ENCODE data around the gene AK8. TPM values are rescaled to one million over a fixed set of nuclear protein-coding genes. Genes with fewer than 3 reads are reported as not detected.

Gene AK8
- total RNA-seq, 1 experiment from 2014 or later, result not detected

- no peaks in the 10 kb centered on the region for H3K9me3 ChIP-seq (ENCODE audit: low read depth, low read length, poor library complexity, severe bottlenecking)
- H3K4me3 ChIP-seq (ENCODE audit: low read depth, low read length, poor library complexity, severe bottlenecking), result no peak overlapping the region
- CTCF ChIA-PET, result no interaction called here
- H3K27me3 ChIP-seq (replicated peaks; ENCODE audit: insufficient read depth, low read depth, low read length, poor library complexity), result peaks cover 20% of the 10 kb centered on the region
- H3K4me1 ChIP-seq (ENCODE audit: insufficient read depth, low read length, poor library complexity, severe bottlenecking), result no peaks in the 10 kb centered on the region
- intact Hi-C loops (cut with micrococcal nuclease; ENCODE audit: unreplicated experiment), result no loop called here
- no TSS peak for BruUV-seq (replicated peaks)
- H3K36me3 ChIP-seq (ENCODE audit: insufficient read depth, low read length, poor library complexity, severe bottlenecking), result no peaks in the 10 kb centered on the region
- DNase-seq (ENCODE audit: low spot score), result no peak
- no peak overlapping the region for H3K27ac ChIP-seq (ENCODE audit: low read depth, low read length, poor library complexity, severe bottlenecking)
- POLR2A ChIA-PET (ENCODE audit: low non-redundant PET), result no interaction called here
- no peak for TF ChIP-seq EZH2 (IDR thresholded peaks at IDR 0.05; ENCODE audit: borderline replicate concordance, low read depth, low read length, poor library complexity, severe bottlenecking)
- no peak for TF ChIP-seq CTCF (conservative IDR thresholded peaks at IDR 0.05; ENCODE audit: low read depth, low read length)
Measured at GRCh38 chr9:132757016-132757415, 121.1 kb downstream of the AK8 start.

- peaks cover 20% of the 10 kb centered on the region for H3K27me3 ChIP-seq (replicated peaks; ENCODE audit: insufficient read depth, low read depth, low read length, poor library complexity)
- CTCF ChIA-PET, result no interaction called here
- intact Hi-C loops (cut with micrococcal nuclease; ENCODE audit: unreplicated experiment), result no loop called here
- no peak overlapping the region for H3K27ac ChIP-seq (ENCODE audit: low read depth, low read length, poor library complexity, severe bottlenecking)
- DNase-seq (ENCODE audit: low spot score), result no peak
- no peaks in the 10 kb centered on the region for H3K4me1 ChIP-seq (ENCODE audit: insufficient read depth, low read length, poor library complexity, severe bottlenecking)
- no peak overlapping the region for H3K4me3 ChIP-seq (ENCODE audit: low read depth, low read length, poor library complexity, severe bottlenecking)
- H3K36me3 ChIP-seq (ENCODE audit: insufficient read depth, low read length, poor library complexity, severe bottlenecking), result no peaks in the 10 kb centered on the region
- POLR2A ChIA-PET (ENCODE audit: low non-redundant PET), result no interaction called here
- H3K9me3 ChIP-seq (ENCODE audit: low read depth, low read length, poor library complexity, severe bottlenecking), result no peaks in the 10 kb centered on the region
- TF ChIP-seq EZH2 (IDR thresholded peaks at IDR 0.05; ENCODE audit: borderline replicate concordance, low read depth, low read length, poor library complexity, severe bottlenecking), result no peak
- TF ChIP-seq CTCF (conservative IDR thresholded peaks at IDR 0.05; ENCODE audit: low read depth, low read length), result no peak
- BruUV-seq (replicated peaks), result no TSS peak
Measured at GRCh38 chr9:132756214-132756845, 121.8 kb downstream of the AK8 start.

- Histone ChIP-seq H3K9me3 (ENCODE audit: low read depth, low read length, poor library complexity, severe bottlenecking) (no peaks in the 10 kb centered on the region), H3K27ac (ENCODE audit: low read depth, low read length, poor library complexity, severe bottlenecking) (no peak overlapping the region), H3K36me3 (ENCODE audit: insufficient read depth, low read length, poor library complexity, severe bottlenecking) (no peaks in the 10 kb centered on the region), H3K4me3 (ENCODE audit: low read depth, low read length, poor library complexity, severe bottlenecking) (no peak overlapping the region), H3K4me1 (ENCODE audit: insufficient read depth, low read length, poor library complexity, severe bottlenecking) (no peaks in the 10 kb centered on the region), H3K27me3 (replicated peaks; ENCODE audit: insufficient read depth, low read depth, low read length, poor library complexity) (peaks cover 11% of the 10 kb centered on the region)
- ChIA-PET CTCF (no interaction called here), POLR2A (ENCODE audit: low non-redundant PET) (no interaction called here)
- BruUV-seq (replicated peaks), result no TSS peak
- intact Hi-C loops (cut with micrococcal nuclease; ENCODE audit: unreplicated experiment), result no loop called here
- DNase-seq (ENCODE audit: low spot score), result no peak
- no peak for TF ChIP-seq EZH2 (IDR thresholded peaks at IDR 0.05; ENCODE audit: borderline replicate concordance, low read depth, low read length, poor library complexity, severe bottlenecking)
- no peak for TF ChIP-seq CTCF (conservative IDR thresholded peaks at IDR 0.05; ENCODE audit: low read depth, low read length)
Measured at GRCh38 chr9:132755096-132755495, 123.0 kb downstream of the AK8 start.
